CD4-positive, alpha-beta T cell treated with Interleukin-12 subunit alpha and Interleukin-12 subunit beta, for 1 hour (primary cell): ENCODE results near the gene MAT2B.

Experiments
- DNase-seq: peaks from one replicate; pipeline ENCODE4 v3.0.0-alpha.2; 2020

Gene MAT2B

DNA sequence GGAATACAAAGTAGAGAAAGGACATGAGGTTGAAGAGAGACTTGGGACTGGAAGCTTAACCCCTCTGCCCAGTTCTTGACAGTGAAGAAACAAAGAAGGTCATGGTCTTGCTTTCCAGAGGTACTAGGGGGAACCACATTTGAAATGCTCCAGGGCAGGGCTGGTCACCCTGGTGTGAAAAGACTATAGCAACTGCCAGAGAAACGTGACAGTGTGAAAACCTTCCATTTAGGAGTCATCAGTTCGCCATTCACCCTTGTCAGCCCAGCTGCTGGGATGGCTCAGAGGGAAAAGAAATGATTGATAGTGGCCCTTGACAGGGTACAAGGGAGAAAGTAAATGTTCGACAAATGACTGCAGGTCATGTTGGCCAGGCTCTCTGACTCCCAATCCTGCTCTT, 56.7 kb downstream of the MAT2B start:
- DNase-seq = no peak

DNA sequence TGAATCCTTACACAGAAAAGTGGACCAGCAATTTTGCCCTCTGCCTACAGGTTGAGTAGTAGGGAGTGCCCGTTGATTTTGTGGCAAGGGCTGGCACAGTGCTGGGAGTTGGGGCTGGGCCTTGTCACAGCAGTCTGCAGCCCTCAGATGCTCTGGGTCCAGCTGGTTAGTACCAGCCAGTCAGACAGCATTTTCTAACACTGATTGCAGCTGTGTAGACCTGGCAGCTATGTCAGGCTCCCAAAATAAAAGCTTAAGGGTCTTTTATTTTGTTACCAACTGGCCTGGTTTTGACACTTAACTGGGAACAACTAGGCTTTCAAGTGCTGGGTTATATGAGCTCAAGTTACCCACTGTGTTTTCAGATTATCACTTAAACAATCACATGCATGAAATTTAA, 57.7 kb downstream of the MAT2B start:
- no peak for DNase-seq

GRCh38 chr5:163563880-163564279, 58.5 kb downstream of the MAT2B start:
- DNase-seq = no peak

DNA sequence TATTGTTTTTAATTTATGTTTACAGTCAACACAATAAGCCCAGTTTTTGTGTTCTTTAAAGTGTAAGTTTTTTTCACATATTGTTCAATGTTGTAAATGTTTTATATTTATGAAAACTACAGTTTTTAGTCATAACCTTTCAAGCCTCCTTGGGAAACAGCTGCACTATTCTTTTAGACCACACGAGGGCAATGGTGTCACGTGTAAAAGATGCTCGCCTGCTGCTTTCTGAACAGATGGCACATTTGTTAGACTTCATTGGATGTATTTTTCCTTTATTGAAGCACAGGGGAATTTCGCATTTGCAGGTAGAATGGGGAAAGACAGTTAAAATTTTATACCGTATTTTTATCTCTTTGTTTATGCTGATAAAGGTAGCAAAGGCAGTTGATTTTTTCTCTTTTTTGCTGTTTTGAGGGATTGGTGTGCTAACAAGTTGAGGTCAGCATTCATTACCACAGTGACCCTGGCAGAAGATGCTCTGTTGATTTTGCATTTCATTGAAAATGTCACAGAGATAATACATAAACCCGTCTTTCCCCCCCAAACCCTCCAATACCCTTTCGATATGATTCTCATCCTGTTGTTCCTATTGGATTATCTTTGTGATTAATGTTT, 59.0 kb downstream of the MAT2B start:
- DNase-seq = peak; percentile 67

DNA sequence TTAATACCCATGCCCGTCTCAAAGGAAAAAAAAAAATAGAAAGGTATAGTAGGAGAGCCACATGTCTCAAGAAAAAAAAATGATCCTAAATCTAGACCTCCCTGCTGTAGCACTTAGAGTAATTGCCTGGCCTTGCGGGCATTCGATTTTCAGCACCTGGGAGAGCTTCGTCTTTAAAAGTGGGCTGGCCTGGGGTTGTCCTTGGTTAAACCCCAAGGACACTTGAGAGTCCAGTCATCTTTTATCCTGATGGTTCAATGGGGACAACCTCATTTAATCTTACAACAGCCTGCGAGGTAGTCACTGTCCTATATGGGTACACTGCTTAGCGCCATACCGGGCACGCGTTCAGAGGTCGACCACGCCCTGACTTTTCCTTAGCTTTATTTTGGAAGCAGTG, 60.1 kb downstream of the MAT2B start:
- DNase-seq = no peak

DNA sequence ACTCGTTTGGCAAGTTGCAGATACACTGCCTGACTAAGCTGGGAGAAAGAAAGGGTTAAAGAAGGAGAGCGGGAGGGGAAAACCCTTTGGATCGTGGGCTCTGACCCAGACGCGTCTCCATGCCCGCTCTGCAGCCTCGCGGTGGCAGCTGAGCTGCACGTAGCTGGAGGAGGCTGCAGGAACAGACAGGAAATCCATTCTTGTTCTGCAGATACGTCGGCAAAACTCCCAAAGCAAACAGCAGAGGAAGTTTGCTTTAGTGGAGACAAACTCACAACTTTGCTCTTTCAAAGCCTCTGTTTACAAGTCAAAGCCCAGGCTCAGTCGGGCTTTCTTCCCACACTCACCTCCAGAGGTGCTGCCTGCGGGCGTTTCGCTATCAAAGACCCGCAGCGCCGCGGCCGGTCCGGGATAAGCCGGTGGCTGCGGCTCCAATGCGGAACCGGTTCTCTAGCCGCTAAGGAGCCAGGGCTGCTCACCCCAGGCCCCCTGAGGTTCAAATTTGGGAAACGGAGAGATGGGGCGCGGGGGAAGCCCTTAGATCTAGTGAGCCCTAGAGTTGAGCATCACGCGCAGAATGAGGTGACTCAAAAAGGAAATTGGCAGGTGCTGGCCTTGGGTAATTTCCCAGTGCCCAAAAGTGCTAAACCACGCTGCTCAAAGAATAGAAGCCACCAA, 60.7 kb downstream of the MAT2B start:
- DNase-seq = peak; percentile 14

- DNase-seq = no peak
Measured at GRCh38 chr5:163566678-163567077, 61.3 kb downstream of the MAT2B start.

- DNase-seq = no peak
Measured at GRCh38 chr5:163567811-163568210, 62.4 kb downstream of the MAT2B start.
